Transverse colon (tissue), 4 donors: ENCODE results near the gene KNDC1. TPM values are rescaled to one million over a fixed set of nuclear protein-coding genes. Genes with fewer than 3 reads are reported as not detected.
"Not testable (repeated sequence)": the region's sequence is repeated elsewhere in the genome, so short reads cannot be mapped to it uniquely, and the experiment has no call there.

Experiments used
- DNase-seq: peaks from one replicate; pipeline ENCODE4 v3.0.0-alpha.2; 2019
- H3K27ac ChIP-seq, 4 donors: fragments of 200-600 bp; sonication (generic); 2 replicates each; pipeline ENCODE4 v1.5.1; 2016 to 2018; ENCODE audit warnings: inconsistent platforms in 4 of 4
- H3K27me3 ChIP-seq: fragments of 200-600 bp; sonication (generic); 2 replicates; pipeline ENCODE4 v1.5.1; 2017; ENCODE audit warnings: inconsistent platforms
- H3K36me3 ChIP-seq, 4 donors: fragments of 200-600 bp; sonication (generic); 2 replicates each; pipeline ENCODE4 v1.5.1; 2017 to 2019; ENCODE audit warnings: inconsistent platforms in 4 of 4
- H3K4me1 ChIP-seq, 4 donors: fragments of 200-600 bp; sonication (generic); 2 replicates each; pipeline ENCODE4 v1.5.1; 2017 to 2020; ENCODE audit warnings: inconsistent platforms in 4 of 4
- H3K4me3 ChIP-seq, 4 donors: fragments of 200-600 bp; sonication (generic); 1 replicate in 1 of 4; 2 replicates in 3 of 4; pipeline versions ENCODE4 v1.5.1 to v1.6.1; 2017 to 2019; ENCODE audit warnings: inconsistent platforms in 4 of 4
- H3K9me3 ChIP-seq, 2 donors: fragments of 200-600 bp; sonication (generic); 2 replicates each; pipeline ENCODE4 v1.5.1; 2017 to 2019; ENCODE audit warnings: inconsistent platforms in 2 of 2
- CTCF ChIP-seq, 5 experiments: fragments of 200-600 bp in 3 of 5; fragments of 450-650 bp in 2 of 5; sonication (generic) in 3 of 5; IDR thresholded peaks; 1 replicate in 2 of 5; 2 replicates in 3 of 5; pipeline ENCODE4 v1.5.1; 2016 to 2017; ENCODE audit warnings: antibody characterized with exemption in 5 of 5, inconsistent platforms in 3 of 5, mild to moderate bottlenecking in 2 of 5, moderate library complexity in 1 of 5
- EP300 ChIP-seq: sonication (generic); formaldehyde crosslinking; IDR thresholded peaks from one replicate; pipeline ENCODE4 v1.6.1; 2017; ENCODE audit warnings: antibody characterized with exemption, low read depth
- POLR2A ChIP-seq: fragments of 450-650 bp; IDR thresholded peaks from one replicate; pipeline ENCODE4 v1.6.1; 2016; ENCODE audit warnings: antibody characterized with exemption, mild to moderate bottlenecking, moderate library complexity
- POLR2AphosphoS5 ChIP-seq, 3 donors: sonication (generic); formaldehyde crosslinking; IDR thresholded peaks; one replicate each; pipeline ENCODE4 v1.6.1; 2016; ENCODE audit warnings: antibody characterized with exemption in 3 of 3
- WGBS, 2 donors: methylation state at CpG; one replicate each; pipeline ENCODE4 v1.1.5; 2018; ENCODE audit warnings: low coverage in 1 of 2; 5-methylcytosine and 5-hydroxymethylcytosine counted together
- in situ Hi-C, 4 donors: fragments of 200-750 bp; cut with MboI; loops; one replicate each; pipeline versions ENCODE4 v1.15.0 to v1.15.1; 2017; ENCODE audit warnings: low sequenced_read_pairs in 3 of 4, low pct_ligation_motif_present in 1 of 4, low pct_unique_long_range_greater_than_20kb in 1 of 4
- intact Hi-C: fragments of 100-400 bp; cut with DNase I; formaldehyde crosslinking; loops from one replicate; pipeline ENCODE4 v1.15.1; 2023; ENCODE audit warnings: low total_unique reads
- total RNA-seq, 4 donors: library from RNA; depleted of rRNA; stranded (reverse); fragments of >200 nt; gene quantifications; one replicate each; pipeline ENCODE4 v1.1.0, GENCODE V29; 2016

Gene KNDC1
- total RNA-seq, 4 donors from 2014 or later: 0.14 to 1.2 TPM; not detected in 2

GRCh38 chr10:133133471-133134231, 26.4 kb upstream of the KNDC1 start:
- 83% methylated on average over 20 of the region's 20 CpGs; no CpG with 5 or more reads in 1 of the 2 donors for WGBS, 2 donors
- Histone ChIP-seq H3K27me3 (no peaks in the 10 kb centered on the region), H3K36me3 (no peaks in the 10 kb centered on the region), H3K4me1 (no peaks in the 10 kb centered on the region), H3K4me3 (no peak overlapping the region), H3K27ac (no peak overlapping the region), H3K9me3 (no peaks in the 10 kb centered on the region)
- no peak for DNase-seq
- in situ Hi-C loops (no loop called here), intact Hi-C loops (no loop called here)
- TF ChIP-seq EP300 (no peak), CTCF (IDR thresholded peaks at IDR 0.05) (no peak), POLR2A (no peak), POLR2AphosphoS5 (IDR thresholded peaks at IDR 0.05) (no peak)

GRCh38 chr10:133134411-133135115, 25.5 kb upstream of the KNDC1 start:
- in situ Hi-C loops: no loop called here

GRCh38 chr10:133135116-133135465, 24.9 kb upstream of the KNDC1 start:
- peaks cover 4% of the 10 kb centered on the region for H3K27me3 ChIP-seq
- in situ Hi-C loops: no loop called here
- WGBS, 2 donors: 49 to 74% methylated on average over 6 to 7 of the region's 8 CpGs
- H3K9me3 ChIP-seq: no peaks in the 10 kb centered on the region
- no peak for TF ChIP-seq POLR2A
- TF ChIP-seq CTCF (IDR thresholded peaks at IDR 0.05): no peak
- TF ChIP-seq POLR2AphosphoS5 (IDR thresholded peaks at IDR 0.05): no peak
- TF ChIP-seq EP300: no peak
- no peaks in the 10 kb centered on the region for H3K36me3 ChIP-seq
- DNase-seq: no peak
- H3K4me3 ChIP-seq: no peak overlapping the region
- intact Hi-C loops: no loop called here
- H3K4me1 ChIP-seq: no peaks in the 10 kb centered on the region
- H3K27ac ChIP-seq: no peak overlapping the region

More at GRCh38 chr10:133134411-133135115, 25.5 kb upstream of the KNDC1 start:
- 40 to 67% methylated on average over 1 to 20 of the region's 20 CpGs for WGBS, 2 donors
- H3K27me3 ChIP-seq: peaks cover 2% of the 10 kb centered on the region
- H3K36me3 ChIP-seq: no peaks in the 10 kb centered on the region
- no peak for DNase-seq
- no peak overlapping the region for H3K4me3 ChIP-seq
- intact Hi-C loops: no loop called here
- TF ChIP-seq CTCF (IDR thresholded peaks at IDR 0.05) (no peak), EP300 (no peak), POLR2A (no peak), POLR2AphosphoS5 (IDR thresholded peaks at IDR 0.05) (no peak)
- H3K4me1 ChIP-seq: no peaks in the 10 kb centered on the region
- H3K9me3 ChIP-seq: no peaks in the 10 kb centered on the region
- H3K27ac ChIP-seq: no peak overlapping the region

GRCh38 chr10:133137486-133138145, 22.4 kb upstream of the KNDC1 start:
- in situ Hi-C loops, H3K4me3 ChIP-seq, H3K27ac ChIP-seq, H3K4me1 ChIP-seq, H3K9me3 ChIP-seq, H3K36me3 ChIP-seq, intact Hi-C loops, DNase-seq: not testable (repeated sequence)
- peaks cover 25% of the 10 kb centered on the region for H3K27me3 ChIP-seq
- 73% methylated on average over 8 of the region's 12 CpGs; no CpG with 5 or more reads in 1 of the 2 donors for WGBS, 2 donors
